Myocyte (in vitro differentiated cells): ENCODE data around the gene GJB4. TPM values are rescaled to one million over a fixed set of nuclear protein-coding genes. Genes with fewer than 3 reads are reported as not detected.

ENCODE experiments used
- DNase-seq: peaks from one replicate; pipeline ENCODE4 v3.0.0-alpha.2; 2012; ENCODE audit warnings: low read depth
- total RNA-seq: library from RNA; depleted of rRNA; stranded (reverse); fragments of >200 nt; gene quantifications from 2 replicates; pipeline ENCODE4 v1.2.3, GENCODE V29; 2014

Gene GJB4
- total RNA-seq, 1 donor from 2014 or later: not detected

DNA sequence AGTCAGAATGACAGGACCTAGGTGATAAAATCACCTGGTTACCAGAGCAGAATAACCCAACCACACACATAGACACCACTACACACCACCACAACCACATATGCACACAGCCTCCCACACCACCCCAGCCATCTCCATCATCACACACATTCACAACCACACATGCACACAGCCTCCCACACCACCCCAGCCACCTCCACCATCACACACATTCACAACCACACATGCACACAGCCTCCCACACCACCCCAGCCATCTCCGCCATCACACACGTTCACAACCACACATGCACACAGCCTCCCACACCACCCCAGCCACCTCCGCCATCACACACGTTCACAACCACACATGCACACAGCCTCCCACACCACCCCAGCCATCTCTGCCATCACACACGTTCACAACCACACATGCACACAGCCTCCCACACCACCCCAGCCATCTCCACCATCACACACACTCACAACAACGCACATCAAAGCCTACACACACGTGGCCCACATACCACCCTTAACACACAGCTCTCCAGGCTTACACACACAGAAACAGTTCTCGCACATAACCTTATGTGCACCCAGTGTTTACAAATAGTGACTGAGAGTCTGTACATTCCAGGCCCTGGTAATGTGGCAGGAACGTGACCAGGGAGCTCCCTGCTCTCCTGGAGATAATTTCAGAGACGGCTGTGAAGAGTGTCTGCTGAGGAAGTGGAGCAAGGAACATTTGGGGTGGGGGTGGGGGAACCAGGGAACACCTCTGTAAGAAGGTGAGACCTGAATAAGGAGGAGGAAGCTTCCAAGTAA, 18.2 kb downstream of the GJB4 start:
- no peak for DNase-seq

DNA sequence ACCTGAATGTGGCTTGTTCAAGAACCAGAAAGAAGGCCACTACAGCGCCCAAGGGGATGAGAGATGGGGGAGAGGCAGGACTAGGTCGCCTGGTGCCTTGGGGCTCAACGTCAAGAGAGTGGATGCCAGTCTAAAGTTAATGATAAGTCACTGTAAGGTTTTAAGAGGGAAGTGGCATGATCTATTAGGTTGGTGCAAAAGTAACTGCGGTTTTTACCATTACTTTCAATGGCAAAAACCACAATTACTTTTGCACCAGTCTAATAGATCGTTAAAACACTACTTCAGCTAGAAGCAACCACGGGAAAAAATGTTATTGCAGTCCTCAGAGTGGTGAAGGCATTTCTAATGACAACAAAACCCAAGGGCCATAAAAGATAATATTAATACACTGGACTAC, 18.8 kb downstream of the GJB4 start:
- DNase-seq: no peak

DNA sequence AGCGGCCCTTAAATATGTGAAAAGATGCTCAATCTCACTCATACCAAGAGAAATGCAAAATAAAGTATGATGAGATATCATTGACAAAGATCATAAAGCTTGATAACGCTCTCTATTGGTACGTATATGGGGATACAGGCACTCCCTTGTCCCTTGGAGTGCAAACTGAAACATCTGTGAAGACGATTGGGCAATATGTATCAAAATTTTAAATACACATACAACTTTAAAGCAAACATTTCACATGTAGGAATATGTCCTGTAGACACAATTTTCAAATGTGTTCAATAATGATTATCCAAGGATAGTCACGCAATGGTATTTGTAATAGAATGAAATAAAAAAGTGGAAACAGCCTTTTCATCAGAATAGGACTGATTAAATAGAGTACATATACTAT, 19.5 kb downstream of the GJB4 start:
- DNase-seq: no peak

DNA sequence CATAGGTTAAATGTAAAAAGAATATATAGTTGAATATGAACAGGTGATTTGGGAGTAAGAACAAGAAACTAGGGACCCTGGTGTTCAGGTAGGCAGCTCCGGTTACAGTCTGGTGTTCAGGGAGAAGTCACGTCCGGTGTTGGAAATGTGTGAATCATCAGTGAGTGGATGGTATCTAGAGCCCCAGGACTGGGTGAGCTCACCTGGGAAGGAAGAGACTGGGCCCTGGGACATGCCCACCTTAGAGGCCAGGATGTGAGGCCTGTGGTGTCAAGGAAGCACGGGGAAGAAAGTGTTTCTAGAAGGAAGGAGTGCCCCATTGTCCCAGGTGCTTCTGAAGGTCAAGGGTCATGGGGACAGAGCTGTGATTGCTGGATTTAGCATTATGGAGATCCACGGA, 20.0 kb downstream of the GJB4 start:
- DNase-seq: no peak

DNA sequence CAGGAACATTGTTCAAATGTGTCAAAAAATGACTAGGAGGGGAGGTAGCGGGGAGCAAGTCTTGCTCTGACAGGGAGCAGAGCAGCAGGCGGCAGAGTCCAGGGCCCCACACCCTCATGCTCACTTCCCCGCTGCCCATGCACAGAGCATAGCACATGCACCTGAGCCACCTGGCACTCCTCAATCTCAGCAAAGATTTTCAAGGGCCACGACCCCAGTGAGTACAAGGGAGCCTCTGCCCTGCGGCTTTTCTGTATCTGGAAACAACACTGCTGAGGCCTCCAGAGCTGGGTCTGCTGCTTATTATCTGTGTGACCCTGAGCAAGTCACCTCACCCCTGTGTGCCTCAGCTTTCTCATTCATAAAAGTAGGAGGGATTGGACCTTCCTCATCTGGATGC, 20.4 kb downstream of the GJB4 start:
- DNase-seq: no peak

DNA sequence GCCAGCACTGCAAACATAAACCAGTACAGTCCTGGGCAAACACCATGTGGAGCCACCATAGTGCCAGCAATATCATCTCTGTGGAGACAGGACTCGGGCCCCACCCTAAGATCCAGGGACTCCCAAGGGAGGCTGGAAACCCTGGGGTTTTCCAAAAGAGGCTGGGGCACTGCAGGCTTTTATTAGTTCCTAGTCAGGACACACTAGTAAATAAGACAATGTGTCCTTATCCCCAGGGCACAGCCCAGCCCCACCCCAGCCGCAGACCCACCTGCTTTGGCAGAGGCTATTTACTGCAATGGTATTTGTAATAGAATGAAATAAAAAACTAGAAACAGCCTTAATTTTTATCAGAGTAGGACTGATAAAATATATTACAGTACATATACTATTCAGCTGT, 21.0 kb downstream of the GJB4 start:
- no peak for DNase-seq

DNA sequence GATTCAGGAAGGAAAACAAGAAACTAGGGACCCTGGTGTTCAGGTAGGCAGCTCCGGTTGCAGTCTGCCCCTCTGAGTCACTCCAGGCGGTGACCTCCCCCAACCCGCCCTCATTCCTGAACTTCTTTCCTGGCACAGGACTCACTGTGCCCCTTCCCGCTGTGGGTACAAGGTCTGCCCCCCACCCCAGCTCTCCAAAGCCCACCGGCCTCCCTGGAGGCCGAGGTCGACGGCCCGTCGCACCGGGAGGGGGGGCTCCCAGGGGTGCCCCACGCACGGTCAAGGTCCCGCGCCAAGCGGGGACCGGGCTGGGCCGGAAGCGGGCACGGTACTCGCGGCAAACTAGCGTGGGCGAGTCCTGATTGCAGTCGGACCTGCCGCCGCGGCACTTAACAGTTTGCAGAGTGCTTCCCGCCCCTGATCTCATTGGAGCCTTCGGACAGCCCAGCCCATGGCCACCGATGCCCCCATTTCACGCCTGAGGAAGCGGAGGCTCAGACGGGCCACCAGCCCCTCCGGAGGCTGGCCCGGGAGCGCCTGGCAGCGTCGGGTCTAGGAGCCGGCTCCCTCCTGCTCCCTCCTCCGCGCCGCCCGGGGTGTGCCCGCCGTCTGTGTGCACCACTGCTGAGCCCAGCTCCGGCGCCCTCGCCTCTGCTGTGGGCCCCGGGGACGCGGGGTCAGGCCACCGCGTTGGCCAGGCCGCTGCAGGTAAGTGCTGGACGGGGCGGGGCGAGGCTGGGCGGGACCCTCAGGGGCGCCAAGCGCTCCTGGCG, 21.7 kb downstream of the GJB4 start, which contains the start of gene GJB3:
GJB3 (plus strand) TSS at position 144 of the 773 bp plus-strand sequence. CDS start 3,549 bp downstream, outside the sequence.
- no peak for DNase-seq

DNA sequence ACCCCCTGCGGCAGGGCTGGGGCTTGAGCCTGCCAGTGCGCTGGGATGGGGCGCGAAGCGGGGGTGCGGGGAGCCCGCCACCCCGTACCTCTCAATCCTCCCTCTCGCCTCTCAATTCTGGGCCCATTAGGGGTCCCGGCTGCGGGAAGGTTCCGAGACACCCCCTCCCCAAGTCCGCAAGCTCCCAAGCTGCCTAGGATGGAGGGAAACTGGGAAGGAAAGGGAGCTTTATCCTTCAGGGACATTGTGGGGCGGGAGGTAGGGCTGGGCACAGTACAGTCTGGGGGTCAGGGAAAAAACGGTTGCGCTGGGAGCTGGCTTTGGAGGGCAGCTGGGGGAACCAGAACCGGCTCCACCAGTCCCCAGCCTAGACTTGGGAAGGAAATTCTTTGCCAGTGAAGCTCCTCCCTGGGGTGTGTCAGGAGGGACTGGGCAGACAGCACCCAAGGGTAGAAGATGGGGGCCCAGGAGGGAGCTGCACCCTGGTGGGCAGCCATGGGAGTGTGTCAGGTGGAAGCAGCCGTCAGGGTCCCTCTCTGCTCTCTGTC, 22.4 kb downstream of the GJB4 start:
- DNase-seq: no peak

DNA sequence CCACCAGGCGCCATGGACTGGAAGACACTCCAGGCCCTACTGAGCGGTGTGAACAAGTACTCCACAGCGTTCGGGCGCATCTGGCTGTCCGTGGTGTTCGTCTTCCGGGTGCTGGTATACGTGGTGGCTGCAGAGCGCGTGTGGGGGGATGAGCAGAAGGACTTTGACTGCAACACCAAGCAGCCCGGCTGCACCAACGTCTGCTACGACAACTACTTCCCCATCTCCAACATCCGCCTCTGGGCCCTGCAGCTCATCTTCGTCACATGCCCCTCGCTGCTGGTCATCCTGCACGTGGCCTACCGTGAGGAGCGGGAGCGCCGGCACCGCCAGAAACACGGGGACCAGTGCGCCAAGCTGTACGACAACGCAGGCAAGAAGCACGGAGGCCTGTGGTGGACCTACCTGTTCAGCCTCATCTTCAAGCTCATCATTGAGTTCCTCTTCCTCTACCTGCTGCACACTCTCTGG, 25.2 kb downstream of the GJB4 start:
- no peak for DNase-seq

DNA sequence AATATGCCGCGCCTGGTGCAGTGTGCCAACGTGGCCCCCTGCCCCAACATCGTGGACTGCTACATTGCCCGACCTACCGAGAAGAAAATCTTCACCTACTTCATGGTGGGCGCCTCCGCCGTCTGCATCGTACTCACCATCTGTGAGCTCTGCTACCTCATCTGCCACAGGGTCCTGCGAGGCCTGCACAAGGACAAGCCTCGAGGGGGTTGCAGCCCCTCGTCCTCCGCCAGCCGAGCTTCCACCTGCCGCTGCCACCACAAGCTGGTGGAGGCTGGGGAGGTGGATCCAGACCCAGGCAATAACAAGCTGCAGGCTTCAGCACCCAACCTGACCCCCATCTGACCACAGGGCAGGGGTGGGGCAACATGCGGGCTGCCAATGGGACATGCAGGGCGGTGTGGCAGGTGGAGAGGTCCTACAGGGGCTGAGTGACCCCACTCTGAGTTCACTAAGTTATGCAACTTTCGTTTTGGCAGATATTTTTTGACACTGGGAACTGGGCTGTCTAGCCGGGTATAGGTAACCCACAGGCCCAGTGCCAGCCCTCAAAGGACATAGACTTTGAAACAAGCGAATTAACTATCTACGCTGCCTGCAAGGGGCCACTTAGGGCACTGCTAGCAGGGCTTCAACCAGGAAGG, 25.8 kb downstream of the GJB4 start:
- DNase-seq: no peak

DNA sequence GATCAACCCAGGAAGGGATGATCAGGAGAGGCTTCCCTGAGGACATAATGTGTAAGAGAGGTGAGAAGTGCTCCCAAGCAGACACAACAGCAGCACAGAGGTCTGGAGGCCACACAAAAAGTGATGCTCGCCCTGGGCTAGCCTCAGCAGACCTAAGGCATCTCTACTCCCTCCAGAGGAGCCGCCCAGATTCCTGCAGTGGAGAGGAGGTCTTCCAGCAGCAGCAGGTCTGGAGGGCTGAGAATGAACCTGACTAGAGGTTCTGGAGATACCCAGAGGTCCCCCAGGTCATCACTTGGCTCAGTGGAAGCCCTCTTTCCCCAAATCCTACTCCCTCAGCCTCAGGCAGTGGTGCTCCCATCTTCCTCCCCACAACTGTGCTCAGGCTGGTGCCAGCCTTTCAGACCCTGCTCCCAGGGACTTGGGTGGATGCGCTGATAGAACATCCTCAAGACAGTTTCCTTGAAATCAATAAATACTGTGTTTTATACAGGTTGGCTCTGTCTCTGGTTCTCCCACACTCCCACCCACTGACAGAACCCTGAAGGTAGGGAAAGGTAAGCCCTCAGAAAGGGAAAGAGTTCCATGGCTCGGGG, 26.4 kb downstream of the GJB4 start:
- no peak for DNase-seq

DNA sequence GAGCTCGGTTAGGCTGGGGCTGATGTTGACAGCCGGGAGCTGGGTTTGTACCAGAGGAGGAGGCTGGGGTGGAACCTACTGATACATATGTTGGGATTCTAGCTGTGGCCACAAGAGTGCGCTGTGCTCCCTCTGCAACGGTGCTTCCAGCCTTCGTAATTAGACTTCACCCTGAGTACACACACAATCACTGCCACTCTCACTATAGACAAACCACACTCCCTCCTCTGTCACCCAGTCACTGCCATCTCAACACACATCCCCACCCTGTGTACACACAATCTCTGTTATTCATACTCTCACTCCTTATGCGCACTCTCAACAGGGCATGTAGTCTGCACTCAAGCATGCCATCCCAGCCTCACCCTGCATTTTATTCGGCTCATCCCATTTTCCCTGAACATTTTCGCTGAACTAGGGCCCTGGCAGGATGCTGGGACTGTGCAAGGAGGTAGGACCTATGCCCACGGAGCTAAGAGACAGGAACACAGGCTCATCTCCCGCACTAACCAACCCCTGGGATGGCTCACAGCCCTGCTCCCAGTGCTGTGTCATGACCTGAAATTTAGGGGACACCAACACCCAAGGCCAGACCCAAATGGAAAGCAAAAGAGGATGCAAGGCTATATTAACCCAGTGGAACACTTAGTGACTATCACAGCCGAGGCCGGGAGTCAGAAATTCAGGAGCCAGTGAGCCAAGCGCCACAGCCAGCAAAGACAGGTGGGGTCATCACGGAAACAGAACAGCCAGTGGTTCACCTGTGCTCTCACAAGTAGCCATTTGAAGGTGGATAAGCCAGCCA, 27.2 kb downstream of the GJB4 start:
- peak; percentile 71 for DNase-seq

DNA sequence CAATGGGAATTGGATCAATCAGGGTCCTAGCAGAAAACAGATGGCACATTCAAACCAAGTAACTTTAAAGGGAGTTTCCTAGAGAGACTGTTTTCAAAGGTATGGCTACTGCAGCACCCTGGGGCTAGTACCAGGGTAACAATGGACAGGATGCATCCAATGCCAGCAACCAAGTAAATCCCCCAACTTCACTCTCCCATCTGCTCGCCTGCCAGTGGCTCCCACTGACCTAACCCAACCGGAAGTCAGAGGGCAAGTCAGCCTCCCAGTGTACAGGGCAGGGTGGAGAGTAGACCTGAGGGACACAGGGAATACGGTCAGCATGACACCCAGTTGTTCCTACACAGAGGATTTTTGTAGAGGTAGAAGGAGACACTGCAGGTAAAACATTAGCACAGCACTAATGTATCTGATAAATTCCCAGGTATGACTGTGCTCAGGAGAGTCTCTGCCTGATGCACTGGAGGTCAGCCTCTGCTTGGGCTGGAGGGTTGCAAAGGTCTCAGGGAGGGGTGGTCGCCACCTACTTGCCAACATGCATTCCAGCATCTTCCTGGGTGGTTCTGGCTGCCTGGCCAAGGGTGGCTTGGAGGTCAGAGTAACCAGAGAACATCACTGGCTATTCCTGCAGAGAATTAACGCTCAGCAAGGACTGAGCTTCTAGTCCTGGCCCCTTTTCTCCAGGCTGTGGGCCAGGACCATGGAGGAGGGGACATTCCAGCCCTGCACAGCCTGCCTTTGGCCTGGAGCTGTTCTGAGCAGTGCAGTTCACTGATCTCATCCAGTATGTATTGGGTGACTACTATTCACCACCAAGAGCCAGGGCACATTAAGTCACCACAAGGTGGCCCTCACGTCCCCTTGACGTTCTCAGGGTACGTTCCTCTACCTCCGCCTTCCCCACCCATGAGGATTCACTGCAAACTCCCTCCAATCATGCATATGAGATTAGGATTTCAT, 28.2 kb downstream of the GJB4 start:
- peak; percentile 8 for DNase-seq

DNA sequence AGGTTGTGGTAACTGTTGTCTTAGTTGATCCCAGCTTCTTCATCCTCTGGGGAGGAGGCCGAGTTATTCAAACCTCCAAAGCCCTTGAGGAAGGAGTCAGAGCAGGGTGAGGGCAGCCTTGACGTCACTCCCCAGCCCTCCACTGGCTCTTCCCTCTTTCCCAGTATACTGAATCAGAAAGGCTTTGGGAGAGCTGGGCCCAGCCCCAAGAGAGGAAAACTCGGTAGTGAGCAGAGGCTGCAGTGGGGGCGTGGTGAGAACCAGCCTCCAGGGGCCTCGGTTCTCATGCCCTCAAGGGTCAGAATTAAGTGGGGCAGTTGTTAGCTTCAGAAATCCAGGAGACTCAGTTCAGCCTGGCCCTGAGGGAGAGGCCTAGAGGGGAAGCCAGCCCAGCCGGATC, 31.4 kb downstream of the GJB4 start:
- DNase-seq: no peak

DNA sequence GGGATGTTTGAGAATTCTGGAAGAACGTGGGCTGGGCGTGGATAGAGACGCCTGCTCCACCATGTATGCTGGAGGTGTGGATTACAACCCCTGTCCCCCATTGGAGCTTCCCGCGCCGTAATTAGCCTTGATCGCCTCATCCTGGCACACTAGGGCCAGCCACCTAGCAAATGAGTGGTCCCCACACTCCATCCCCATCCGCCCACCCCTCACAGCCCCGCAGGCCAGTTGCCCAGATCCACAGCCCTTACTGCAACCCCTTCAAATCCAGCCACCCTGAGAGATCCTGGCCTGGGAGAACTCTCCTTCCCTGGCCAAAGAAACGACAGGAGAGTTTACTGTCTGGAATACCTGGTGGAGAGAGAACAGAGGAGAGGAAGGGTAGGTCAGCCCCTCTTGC, 32.9 kb downstream of the GJB4 start:
- no peak for DNase-seq

DNA sequence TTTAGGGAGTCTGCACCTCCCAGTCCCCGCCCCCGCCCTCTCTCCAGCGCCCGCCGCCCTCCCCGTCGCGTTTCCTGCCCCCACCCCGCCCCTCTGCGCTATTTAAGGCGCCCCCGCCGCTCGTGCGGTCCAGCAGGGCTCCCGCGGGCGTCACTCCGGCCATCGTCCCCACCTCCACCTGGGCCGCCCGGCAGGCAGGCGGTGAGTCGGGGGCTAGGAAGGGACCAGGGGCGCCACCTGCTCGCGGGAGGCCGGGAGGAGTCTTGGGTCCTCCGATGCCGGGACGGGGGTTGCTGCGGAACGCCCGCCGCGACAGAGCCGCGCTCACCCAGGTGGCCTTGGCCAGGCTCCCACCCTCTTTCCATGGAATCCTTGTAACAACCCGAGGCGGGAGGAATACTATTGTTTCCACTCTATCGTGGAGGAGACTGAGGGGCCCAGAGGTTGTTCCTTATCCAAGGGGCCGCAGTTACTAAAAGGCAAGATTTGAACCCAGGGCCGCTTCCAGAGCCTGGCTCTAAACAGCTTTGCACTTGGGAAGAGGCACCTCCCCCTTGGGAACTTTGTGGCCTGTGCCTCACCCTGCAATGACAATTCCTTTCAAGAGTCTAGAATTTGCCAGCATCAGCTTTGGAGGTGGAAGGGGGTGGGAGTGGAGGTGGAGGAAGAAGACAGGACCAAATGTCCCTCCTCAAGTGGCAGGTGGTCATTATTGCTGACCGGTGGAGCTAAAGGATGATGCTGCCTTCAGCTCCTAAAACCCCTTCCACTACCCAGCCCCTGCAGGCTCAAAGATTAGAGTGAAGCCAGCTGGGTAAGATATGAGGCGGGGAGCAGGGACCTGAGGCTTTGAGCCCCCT, 33.6 kb downstream of the GJB4 start, which contains the start of gene GJA4:
GJA4 (plus strand) TSS at position 132 of the 860 bp plus-strand sequence. CDS start 1,215 bp downstream, outside the sequence.
- DNase-seq: no peak

DNA sequence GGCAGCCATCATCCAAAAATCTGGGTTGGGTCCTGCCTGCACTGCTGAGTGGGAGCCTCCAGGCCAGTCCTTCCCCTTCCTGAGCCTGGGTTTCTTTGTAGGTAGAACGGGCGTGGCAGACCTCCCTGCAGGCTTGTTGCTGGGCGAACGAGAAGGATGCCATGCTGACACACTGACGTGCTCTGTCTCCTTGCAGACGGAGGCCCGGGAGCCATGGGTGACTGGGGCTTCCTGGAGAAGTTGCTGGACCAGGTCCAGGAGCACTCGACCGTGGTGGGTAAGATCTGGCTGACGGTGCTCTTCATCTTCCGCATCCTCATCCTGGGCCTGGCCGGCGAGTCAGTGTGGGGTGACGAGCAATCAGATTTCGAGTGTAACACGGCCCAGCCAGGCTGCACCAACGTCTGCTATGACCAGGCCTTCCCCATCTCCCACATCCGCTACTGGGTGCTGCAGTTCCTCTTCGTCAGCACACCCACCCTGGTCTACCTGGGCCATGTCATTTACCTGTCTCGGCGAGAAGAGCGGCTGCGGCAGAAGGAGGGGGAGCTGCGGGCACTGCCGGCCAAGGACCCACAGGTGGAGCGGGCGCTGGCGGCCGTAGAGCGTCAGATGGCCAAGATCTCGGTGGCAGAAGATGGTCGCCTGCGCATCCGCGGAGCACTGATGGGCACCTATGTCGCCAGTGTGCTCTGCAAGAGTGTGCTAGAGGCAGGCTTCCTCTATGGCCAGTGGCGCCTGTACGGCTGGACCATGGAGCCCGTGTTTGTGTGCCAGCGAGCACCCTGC, 34.7 kb downstream of the GJB4 start:
- no peak for DNase-seq
